B cell (primary cell): ENCODE results near the gene ZC4H2.

Source experiments
- EZH2 ChIP-seq: IDR thresholded peaks from 2 replicates; pipeline ENCODE4 v1.6.1; 2012; ENCODE audit warnings: borderline replicate concordance, low read depth, mild to moderate bottlenecking, moderate library complexity, low read length; ENCODE audit not compliant: insufficient read depth, poor library complexity, severe bottlenecking
- TF ChIP-seq, protein P1 (sequence below): fragments of 200-600 bp; IDR thresholded peaks from one replicate; pipeline ENCODE4 v1.8.0; 2022; ENCODE audit warnings: antibody characterized with exemption, mild to moderate bottlenecking

DNA sequence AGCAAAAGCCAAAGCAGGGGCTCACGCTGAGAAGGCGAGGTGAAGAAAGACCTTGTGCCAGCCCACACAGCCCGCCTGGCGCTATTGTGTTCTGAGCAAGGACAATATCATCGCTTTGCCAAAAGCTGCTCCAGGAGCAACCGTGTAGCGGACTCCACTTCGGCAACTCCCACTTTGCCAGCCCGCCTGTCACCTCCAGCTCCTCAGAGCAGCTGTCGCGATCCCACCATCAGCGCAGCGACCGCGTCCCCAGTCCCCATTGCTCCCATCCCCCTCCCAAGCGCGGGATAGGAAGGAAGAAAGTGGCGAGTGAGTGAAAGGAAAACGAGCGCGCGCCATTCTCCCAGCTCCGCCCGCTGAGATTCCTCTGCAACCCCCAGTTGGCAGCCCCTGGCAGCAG is 759 bp downstream of the ZC4H2 start:
- TF ChIP-seq, protein P1, sequence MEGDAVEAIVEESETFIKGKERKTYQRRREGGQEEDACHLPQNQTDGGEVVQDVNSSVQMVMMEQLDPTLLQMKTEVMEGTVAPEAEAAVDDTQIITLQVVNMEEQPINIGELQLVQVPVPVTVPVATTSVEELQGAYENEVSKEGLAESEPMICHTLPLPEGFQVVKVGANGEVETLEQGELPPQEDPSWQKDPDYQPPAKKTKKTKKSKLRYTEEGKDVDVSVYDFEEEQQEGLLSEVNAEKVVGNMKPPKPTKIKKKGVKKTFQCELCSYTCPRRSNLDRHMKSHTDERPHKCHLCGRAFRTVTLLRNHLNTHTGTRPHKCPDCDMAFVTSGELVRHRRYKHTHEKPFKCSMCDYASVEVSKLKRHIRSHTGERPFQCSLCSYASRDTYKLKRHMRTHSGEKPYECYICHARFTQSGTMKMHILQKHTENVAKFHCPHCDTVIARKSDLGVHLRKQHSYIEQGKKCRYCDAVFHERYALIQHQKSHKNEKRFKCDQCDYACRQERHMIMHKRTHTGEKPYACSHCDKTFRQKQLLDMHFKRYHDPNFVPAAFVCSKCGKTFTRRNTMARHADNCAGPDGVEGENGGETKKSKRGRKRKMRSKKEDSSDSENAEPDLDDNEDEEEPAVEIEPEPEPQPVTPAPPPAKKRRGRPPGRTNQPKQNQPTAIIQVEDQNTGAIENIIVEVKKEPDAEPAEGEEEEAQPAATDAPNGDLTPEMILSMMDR: no peak
- TF ChIP-seq EZH2: no peak
